Heart left ventricle (tissue), 16 donors: ENCODE data around the gene TMOD3. TPM values are rescaled to one million over a fixed set of nuclear protein-coding genes. Genes with fewer than 3 reads are reported as not detected.

Experiments
- ATAC-seq, 4 donors: fragments of 200-7000 bp; cut with Tn5 transposase; one replicate each; pipeline ENCODE4 v1.9.1; 2020 to 2022; ENCODE audit warnings: moderate library complexity in 4 of 4, mild to moderate bottlenecking in 3 of 4, moderate number of reproducible peaks in 1 of 4
- DNase-seq, 5 donors: peaks; one replicate each; pipeline ENCODE4 v3.0.0-alpha.2; 2020
- H3K27ac ChIP-seq, 12 donors: fragments of 200-600 bp; sonication (generic) in 4 of 12; one replicate each; pipeline versions ENCODE4 v1.5.0 to v1.8.0; 2016 to 2022; ENCODE audit warnings: mild to moderate bottlenecking in 2 of 12
- H3K27me3 ChIP-seq, 9 donors: fragments of 200-600 bp; sonication (generic) in 2 of 9; one replicate each; pipeline versions ENCODE4 v1.5.1 to v1.8.0; 2016 to 2022; ENCODE audit warnings: mild to moderate bottlenecking in 3 of 9
- H3K36me3 ChIP-seq, 9 donors: fragments of 200-600 bp; sonication (generic) in 2 of 9; one replicate each; pipeline versions ENCODE4 v1.5.0 to v1.8.0; 2018 to 2022; ENCODE audit warnings: mild to moderate bottlenecking in 2 of 9
- H3K4me1 ChIP-seq, 12 donors: fragments of 200-600 bp; sonication (generic) in 4 of 12; one replicate each; pipeline versions ENCODE4 v1.5.0 to v1.8.0; 2016 to 2022; ENCODE audit warnings: mild to moderate bottlenecking in 3 of 12
- H3K4me3 ChIP-seq, 12 donors: fragments of 200-600 bp; sonication (generic) in 4 of 12; one replicate each; pipeline versions ENCODE4 v1.5.0 to v1.8.0; 2017 to 2022; ENCODE audit warnings: mild to moderate bottlenecking in 9 of 12, moderate library complexity in 4 of 12
- H3K9me3 ChIP-seq, 12 donors: fragments of 200-600 bp; sonication (generic) in 4 of 12; one replicate each; pipeline versions ENCODE4 v1.5.0 to v1.8.0; 2016 to 2022; ENCODE audit warnings: mild to moderate bottlenecking in 1 of 12
- CTCF ChIP-seq, 12 donors: fragments of 200-600 bp; sonication (generic) in 4 of 12; IDR thresholded peaks; one replicate each; pipeline versions ENCODE4 v1.5.0 to v1.8.0; 2018 to 2022; ENCODE audit warnings: antibody characterized with exemption in 12 of 12, mild to moderate bottlenecking in 5 of 12
- POLR2A ChIP-seq, 2 donors: fragments of 450-650 bp; IDR thresholded peaks; one replicate each; pipeline ENCODE4 v1.6.1; 2017; ENCODE audit warnings: antibody characterized with exemption in 2 of 2, mild to moderate bottlenecking in 2 of 2, moderate library complexity in 2 of 2
- WGBS, 4 donors: extraction: QIAGEN DNeasy Blood & Tissue Kit in 2 of 4; methylation state at CpG; one replicate each; pipeline versions ENCODE4 v1.1.5 to v1.1.7; 2013 to 2018; 5-methylcytosine and 5-hydroxymethylcytosine counted together
- intact Hi-C, 10 donors: fragments of 100-400 bp; cut with DNase I; formaldehyde crosslinking; loops; one replicate each; pipeline versions ENCODE4 v1.11.1 to v1.14.2; 2022
- polyA plus RNA-seq, 2 donors: library from polyadenylated mRNA; stranded (reverse); fragments of 200-250 nt; gene quantifications; one replicate each; pipeline ENCODE4 v1.2.3, GENCODE V29; 2013
- total RNA-seq, 9 donors: library from RNA; depleted of rRNA in 2 of 9; stranded (reverse); fragments of >200 nt in 2 of 9; fragmentation: NEBNext Ultra II Directional in 3 of 9; extraction: Animal tissue kit (Norgen Biotek cat#: 25700) in 3 of 9; gene quantifications; one replicate each; pipeline versions ENCODE4 v1.1.0 to v1.2.4, GENCODE V29; 2016 to 2023
- donor health status: ischemic (EF 13 %, LVEDD 7.1; RV severe dilation, severe dysfunction).
- donor health status: healthy with polysubstance abuse.
- donor health status: DM: no; HTN: yes; CAD: no.
- donor health status: DM: no; HTN: no; CAD: no.
- donor health status: ischemic (EF 25% LVEDD 6.9; RV normal size, moderate dysfunction).
- donor health status: ischemic (EF 25% LVEDD 5.7; RV mildly dilated, moderate dysfunction).
- donor health status: healthy.
- donor health status: DM: yes; HTN: yes; CAD: no.
- donor health status: ischemic (EF 35%, LVEDD 5.7; RV mildly dilated, moderate dysfunction).
- donor health status: nonischemic (EF 11% LVEDD 7.7; RV severe dilation, severe dysfunction).
- donor health status: DM: yes; HTN: yes; CAD: no.
- donor health status: PGD.
- donor health status: ischemic (EF 29% LVEDD 5.4; RV normal size, mild dysfunction).
- donor health status: nonischemic (EF 23%, LVEDD 6.1; RV moderate dilation, normal function).

The TMOD3 gene
- total and polyA plus RNA-seq, 11 donors = 6.3 to 36.5 (median 21.4) TPM

- WGBS, 4 donors = 93 to 96% (median 95%) methylated on average over 3 of the region's 3 CpGs
- H3K36me3 ChIP-seq = peaks cover 2 to 100% (median 92%) of the 10 kb centered on the region in 9 donors
- no peaks in the 10 kb centered on the region for H3K9me3 ChIP-seq
- TF ChIP-seq CTCF (IDR thresholded peaks at IDR 0.05) (no peak), POLR2A (IDR thresholded peaks at IDR 0.05) (no peak)
- DNase-seq = no peak
- intact Hi-C loops = no loop called here
- no peaks in the 10 kb centered on the region for H3K27me3 ChIP-seq
- H3K4me1 ChIP-seq = peaks cover 0 to 3% (median 0%) of the 10 kb centered on the region in 12 donors
- ATAC-seq = no peak
- no peak overlapping the region for H3K27ac ChIP-seq
- H3K4me3 ChIP-seq = no peak overlapping the region
Observed at GRCh38 chr15:51955504-51955903, 126.1 kb downstream of the TMOD3 start.

Other genes starting within 250 kb of the TMOD3 start
- gene DMXL2, start 206.9 kb upstream of the TMOD3 start, total RNA-seq = 10 to 100 TPM in 2 of 9 donors, 1 to 10 TPM in 7; 4.5 to 33.5 (median 8.1) TPM
- 1 to 10 TPM; 5.2 to 5.9 TPM for gene DMXL2, start 206.9 kb upstream of the TMOD3 start, polyA plus RNA-seq
- under 1 TPM in 2 of 9 donors, not detected in 7; 0.10 to 0.11 TPM for gene SCG3, start 148.2 kb upstream of the TMOD3 start, total RNA-seq
- gene SCG3, start 148.2 kb upstream of the TMOD3 start, polyA plus RNA-seq = under 1 TPM in 1 of 2 donors, not detected in 1; 0.04 TPM
- gene LYSMD2, start 92.0 kb upstream of the TMOD3 start, total RNA-seq = 1 to 10 TPM; 3.1 to 8.7 (median 5.7) TPM
- gene LYSMD2, start 92.0 kb upstream of the TMOD3 start, polyA plus RNA-seq = 1 to 10 TPM; 5.3 to 5.7 TPM
- gene TMOD2, start 78.1 kb upstream of the TMOD3 start, total RNA-seq = 10 to 100 TPM in 1 of 9 donors, 1 to 10 TPM in 8; 1.8 to 10.9 (median 6.4) TPM
- 1 to 10 TPM; 1.3 to 3.0 TPM for gene TMOD2, start 78.1 kb upstream of the TMOD3 start, polyA plus RNA-seq
- gene LEO1, start 142.1 kb downstream of the TMOD3 start, total RNA-seq = 10 to 100 TPM in 1 of 9 donors, 1 to 10 TPM in 8; 4.9 to 10.4 (median 8.3) TPM
- gene LEO1, start 142.1 kb downstream of the TMOD3 start, polyA plus RNA-seq = 10 to 100 TPM in 1 of 2 donors, 1 to 10 TPM in 1; 8.3 to 12.6 TPM
- gene MAPK6, start 189.6 kb downstream of the TMOD3 start, total RNA-seq = 10 to 100 TPM; 10.4 to 26.2 (median 18.2) TPM
- 10 to 100 TPM in 1 of 2 donors, 1 to 10 TPM in 1; 3.6 to 17.5 TPM for gene MAPK6, start 189.6 kb downstream of the TMOD3 start, polyA plus RNA-seq